Esophagus (tissue), 2 donors: ENCODE measurements around the gene MOB2. TPM values are rescaled to one million over a fixed set of nuclear protein-coding genes. Genes with fewer than 3 reads are reported as not detected.

ENCODE experiments used
- H3K27ac ChIP-seq, 2 donors: one replicate each; pipeline ENCODE4 v1.5.1; 2013; ENCODE audit warnings: low read depth in 2 of 2, mild to moderate bottlenecking in 2 of 2, inconsistent platforms in 1 of 2, low read length in 1 of 2, moderate library complexity in 1 of 2
- H3K27me3 ChIP-seq, 2 donors: one replicate each; pipeline ENCODE4 v1.6.1; 2013; ENCODE audit warnings: low read length in 2 of 2, control low read depth in 1 of 2, mild to moderate bottlenecking in 1 of 2; ENCODE audit not compliant: insufficient read depth in 2 of 2, control insufficient read depth in 1 of 2
- H3K36me3 ChIP-seq, 2 donors: one replicate each; pipeline ENCODE4 v1.6.1; 2013; ENCODE audit warnings: low read length in 1 of 2; ENCODE audit not compliant: control insufficient read depth in 2 of 2, insufficient read depth in 2 of 2
- H3K4me1 ChIP-seq, 2 donors: one replicate each; pipeline ENCODE4 v1.6.1; 2013; ENCODE audit warnings: low read length in 1 of 2; ENCODE audit not compliant: control insufficient read depth in 2 of 2, insufficient read depth in 2 of 2
- H3K4me3 ChIP-seq, 2 donors: one replicate each; pipeline ENCODE4 v1.5.1; 2013; ENCODE audit warnings: low read length in 2 of 2, mild to moderate bottlenecking in 2 of 2, low read depth in 1 of 2, moderate library complexity in 1 of 2
- H3K9me3 ChIP-seq, 2 donors: one replicate each; pipeline ENCODE4 v1.6.1; 2013; ENCODE audit warnings: mild to moderate bottlenecking in 2 of 2, low read depth in 1 of 2, low read length in 1 of 2, moderate library complexity in 1 of 2; ENCODE audit not compliant: control insufficient read depth in 2 of 2, insufficient read depth in 1 of 2
- WGBS, 2 donors: extraction: QIAGEN DNeasy Blood & Tissue Kit; methylation state at CpG; one replicate each; pipeline ENCODE4 v1.1.7; 2013; 5-methylcytosine and 5-hydroxymethylcytosine counted together
- polyA plus RNA-seq, 2 donors: library from polyadenylated mRNA; stranded (reverse); fragments of 200-250 nt; gene quantifications; one replicate each; pipeline ENCODE4 v1.2.3, GENCODE V29; 2013
- donor health status: healthy with polysubstance abuse.
- donor health status: Bipolar disorder and iron deficiency.

MOB2 gene
- polyA plus RNA-seq, 2 donors = 33.2 to 43.8 TPM

DNA sequence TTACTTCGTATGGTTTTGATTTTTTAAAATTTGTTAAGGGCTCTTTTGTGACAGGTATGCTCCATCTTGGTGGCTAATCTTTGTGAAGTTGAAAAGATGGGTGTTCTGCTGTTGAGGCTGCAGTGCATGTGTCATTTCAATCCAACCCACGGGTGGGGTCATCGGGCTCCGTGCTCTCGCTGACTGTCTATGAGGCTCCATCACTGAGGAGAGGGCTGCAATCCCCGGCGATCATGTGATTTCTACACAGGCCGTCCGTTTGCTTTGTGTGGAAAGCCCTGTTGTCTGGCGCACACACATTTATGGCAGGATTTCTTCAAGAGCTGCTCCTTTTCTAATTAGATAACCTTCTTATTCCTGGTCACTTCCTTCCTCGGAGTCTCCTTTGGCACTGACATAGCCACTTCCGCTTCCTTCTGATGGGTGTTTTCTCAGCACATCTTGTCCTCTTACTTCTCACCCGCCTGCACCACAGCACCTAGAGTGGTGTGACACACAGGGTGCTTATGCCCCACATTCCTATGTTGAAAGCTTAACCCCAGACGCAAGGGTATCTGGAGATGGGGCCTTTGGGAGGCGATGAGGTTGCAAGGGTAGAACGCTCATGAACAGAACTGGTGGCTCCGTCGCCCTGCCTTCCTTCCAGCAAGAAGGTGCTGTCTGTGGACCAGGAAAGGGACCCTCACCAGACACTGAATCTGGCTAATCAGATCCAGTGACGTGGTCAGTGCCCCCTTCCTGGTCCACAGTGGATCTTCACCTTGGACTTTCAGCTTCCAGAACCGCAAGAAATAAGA is 9.4 kb downstream of the MOB2 start:
- Histone ChIP-seq H3K27ac (no peak overlapping the region), H3K4me1 (peaks cover 12% of the 10 kb centered on the region in 2 donors), H3K9me3 (no peaks in the 10 kb centered on the region), H3K27me3 (no peaks in the 10 kb centered on the region), H3K36me3 (peaks cover 17 to 60% of the 10 kb centered on the region in 2 donors), H3K4me3 (no peak overlapping the region)
- 86 to 90% methylated on average over 20 of the region's 20 CpGs for WGBS, 2 donors

- H3K27me3 ChIP-seq = no peaks in the 10 kb centered on the region
- WGBS, 2 donors = 91 to 92% methylated on average over 12 of the region's 12 CpGs
- peaks cover 17 to 60% of the 10 kb centered on the region in 2 donors for H3K36me3 ChIP-seq
- H3K9me3 ChIP-seq = no peaks in the 10 kb centered on the region
- no peak overlapping the region for H3K27ac ChIP-seq
- H3K4me1 ChIP-seq = peaks cover 7 to 12% of the 10 kb centered on the region in 2 donors
- no peak overlapping the region for H3K4me3 ChIP-seq
Measured at GRCh38 chr11:1475841-1476240, 10.7 kb downstream of the MOB2 start.

GRCh38 chr11:1473786-1474185 is 12.8 kb downstream of the MOB2 start:
- H3K4me1 ChIP-seq = peaks cover 4% of the 10 kb centered on the region in 2 donors
- 95 to 96% methylated on average over 22 of the region's 22 CpGs for WGBS, 2 donors
- H3K27ac ChIP-seq = no peak overlapping the region
- no peak overlapping the region for H3K4me3 ChIP-seq
- H3K9me3 ChIP-seq = no peaks in the 10 kb centered on the region
- H3K36me3 ChIP-seq = peaks cover 10 to 58% of the 10 kb centered on the region in 2 donors
- no peaks in the 10 kb centered on the region for H3K27me3 ChIP-seq

DNA sequence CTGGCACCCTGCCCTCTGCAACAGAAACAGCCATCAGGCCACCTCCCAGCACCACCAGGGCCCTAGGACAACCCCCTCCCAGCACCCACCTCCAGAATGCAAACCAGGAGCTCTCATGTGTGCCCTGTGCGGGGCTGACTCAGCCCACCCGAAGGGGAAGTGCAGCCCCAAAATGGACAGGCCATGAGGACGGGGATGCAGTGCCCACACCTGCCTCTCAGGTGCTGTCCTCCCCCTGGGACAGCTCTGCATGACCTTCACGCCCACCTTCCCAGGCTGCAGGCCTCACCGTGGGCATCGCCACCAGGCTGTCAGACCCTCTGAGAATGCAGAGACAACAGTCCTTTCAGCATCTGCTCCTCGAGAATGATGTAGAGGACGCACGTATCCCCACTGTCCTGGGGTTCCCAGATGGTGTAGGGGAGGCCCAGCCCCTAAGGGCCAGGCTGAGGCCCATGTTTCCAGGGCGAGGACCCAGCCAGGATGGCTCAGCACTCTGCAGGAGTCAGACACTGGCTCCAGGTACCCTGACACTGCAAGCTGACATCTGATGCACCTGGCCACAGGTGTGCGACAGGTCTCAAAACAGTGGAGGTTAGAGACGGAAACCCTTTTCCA is 13.5 kb downstream of the MOB2 start:
- WGBS, 2 donors = 92 to 93% methylated on average over 12 of the region's 12 CpGs

GRCh38 chr11:1472180-1473005 is 14.2 kb downstream of the MOB2 start:
- no peak overlapping the region for H3K27ac ChIP-seq

More for the DNA sequence above, 13.5 kb downstream of the MOB2 start:
- H3K4me3 ChIP-seq = no peak overlapping the region
- no peaks in the 10 kb centered on the region for H3K9me3 ChIP-seq
- peaks cover 10 to 59% of the 10 kb centered on the region in 2 donors for H3K36me3 ChIP-seq
- no peak overlapping the region for H3K27ac ChIP-seq
- H3K27me3 ChIP-seq = no peaks in the 10 kb centered on the region
- peaks cover 4% of the 10 kb centered on the region in 2 donors for H3K4me1 ChIP-seq

GRCh38 chr11:1471736-1472135 is 14.8 kb downstream of the MOB2 start:
- no peak overlapping the region for H3K4me3 ChIP-seq
- H3K27ac ChIP-seq = no peak overlapping the region
- H3K4me1 ChIP-seq = peaks cover 4% of the 10 kb centered on the region in 2 donors
- H3K27me3 ChIP-seq = no peaks in the 10 kb centered on the region
- 74 to 78% methylated on average over 9 of the region's 9 CpGs for WGBS, 2 donors
- H3K9me3 ChIP-seq = no peaks in the 10 kb centered on the region
- H3K36me3 ChIP-seq = peaks cover 10 to 59% of the 10 kb centered on the region in 2 donors

More at GRCh38 chr11:1472180-1473005, 14.2 kb downstream of the MOB2 start:
- H3K4me1 ChIP-seq = peaks cover 4% of the 10 kb centered on the region in 2 donors
- H3K36me3 ChIP-seq = peaks cover 10 to 61% of the 10 kb centered on the region in 2 donors
- no peaks in the 10 kb centered on the region for H3K9me3 ChIP-seq
- H3K4me3 ChIP-seq = no peak overlapping the region
- WGBS, 2 donors = 80 to 86% methylated on average over 20 to 21 of the region's 21 CpGs
- H3K27me3 ChIP-seq = no peaks in the 10 kb centered on the region

- Histone ChIP-seq H3K27me3 (no peaks in the 10 kb centered on the region), H3K4me1 (peaks cover 4% of the 10 kb centered on the region in 2 donors), H3K4me3 (no peak overlapping the region), H3K27ac (no peak overlapping the region), H3K9me3 (no peaks in the 10 kb centered on the region), H3K36me3 (peaks cover 8 to 62% of the 10 kb centered on the region in 2 donors)
- WGBS, 2 donors = 93 to 94% methylated on average over 39 to 40 of the region's 40 CpGs
Measured at GRCh38 chr11:1470681-1471611, 15.6 kb downstream of the MOB2 start.

GRCh38 chr11:1469911-1470680 is 16.5 kb downstream of the MOB2 start:
- Histone ChIP-seq H3K27ac (no peak overlapping the region), H3K36me3 (peaks cover 5 to 63% of the 10 kb centered on the region in 2 donors), H3K4me3 (no peak overlapping the region), H3K4me1 (peaks cover 4% of the 10 kb centered on the region in 2 donors), H3K27me3 (no peaks in the 10 kb centered on the region), H3K9me3 (no peaks in the 10 kb centered on the region)
- 90 to 93% methylated on average over 35 of the region's 35 CpGs for WGBS, 2 donors
